SU-DHL-6 (cell line): Measurements from ENCODE around the gene PARS2.

ENCODE experiments used
- H2AFZ ChIP-seq: fragments of 200-600 bp; sonication (generic); 2 replicates; pipeline ENCODE4 v1.6.1; 2014; ENCODE audit warnings: low read depth, mild to moderate bottlenecking, moderate library complexity, mixed read lengths, antibody characterized with exemption, low read length; ENCODE audit not compliant: severe bottlenecking
- H3F3A ChIP-seq: fragments of 200-600 bp; shearing (Covaris generic); 2 replicates; pipeline ENCODE4 v1.6.0; 2016; ENCODE audit warnings: antibody characterized with exemption, mild to moderate bottlenecking; ENCODE audit not compliant: insufficient read depth
- H3K27ac ChIP-seq: fragments of 200-600 bp; sonication (generic); 2 replicates; pipeline ENCODE4 v1.5.1; 2016; ENCODE audit warnings: low read depth, mild to moderate bottlenecking, low read length, moderate library complexity, mixed read lengths
- H3K27me3 ChIP-seq: fragments of 200-600 bp; sonication (generic), shearing (Covaris generic); 2 replicates; pipeline ENCODE4 v1.6.0; 2014; ENCODE audit warnings: mild to moderate bottlenecking, low read length
- H3K36me3 ChIP-seq: fragments of 200-600 bp; sonication (generic); 2 replicates; pipeline ENCODE4 v1.6.1; 2014; ENCODE audit warnings: mild to moderate bottlenecking, low read length, mixed read lengths
- H3K4me2 ChIP-seq: fragments of 300-600, 200-600 bp; shearing (Covaris generic), sonication (generic); 2 replicates; pipeline ENCODE4 v1.6.0; 2014; ENCODE audit warnings: low read length, low read depth, mild to moderate bottlenecking; ENCODE audit not compliant: poor library complexity, severe bottlenecking
- H3K4me3 ChIP-seq: fragments of 200-600 bp; sonication (generic); 2 replicates; pipeline ENCODE4 v1.5.1; 2014; ENCODE audit warnings: antibody characterized with exemption, low read length, mild to moderate bottlenecking, mixed read lengths; ENCODE audit not compliant: insufficient read depth, poor library complexity, severe bottlenecking
- H3K79me2 ChIP-seq: fragments of 200-600 bp; sonication (generic); 2 replicates; pipeline ENCODE4 v1.6.1; 2014; ENCODE audit warnings: mild to moderate bottlenecking, low read length, moderate library complexity; ENCODE audit not compliant: insufficient read depth
- H3K9ac ChIP-seq: fragments of 200-600 bp; sonication (generic); 2 replicates; pipeline ENCODE4 v1.7.0; 2014; ENCODE audit warnings: mild to moderate bottlenecking, low read length
- H3K9me2 ChIP-seq: fragments of 200-600 bp; sonication (generic); replicated peaks from 2 replicates; pipeline ENCODE4 v1.6.1; 2014; ENCODE audit warnings: low read length; ENCODE audit not compliant: insufficient read depth
- H3K9me3 ChIP-seq: fragments of 200-600 bp; sonication (generic); 2 replicates; pipeline ENCODE4 v1.6.1; 2014; ENCODE audit warnings: low read length, mixed read lengths; ENCODE audit not compliant: insufficient read depth
- H4K20me1 ChIP-seq: fragments of 200-600 bp; sonication (generic); 2 replicates; pipeline ENCODE4 v1.6.1; 2014; ENCODE audit warnings: low read depth, mild to moderate bottlenecking, antibody characterized with exemption, low read length, moderate library complexity, mixed read lengths
- EZH2phosphoT487 ChIP-seq: fragments of 200-600 bp; sonication (generic), shearing (Covaris generic); conservative IDR thresholded peaks from 2 replicates; pipeline ENCODE4 v1.6.1; 2018; ENCODE audit warnings: mild to moderate bottlenecking, antibody characterized with exemption, low read length, moderate library complexity, mixed read lengths
- TF ChIP-seq, protein P1 (sequence below): fragments of 200-600 bp; sonication (generic); IDR thresholded peaks from one replicate; pipeline ENCODE4 v1.5.1; 2017; ENCODE audit warnings: antibody characterized with exemption, mild to moderate bottlenecking, low read length, moderate library complexity; ENCODE audit not compliant: insufficient read depth, poor library complexity, severe bottlenecking

Gene PARS2

DNA sequence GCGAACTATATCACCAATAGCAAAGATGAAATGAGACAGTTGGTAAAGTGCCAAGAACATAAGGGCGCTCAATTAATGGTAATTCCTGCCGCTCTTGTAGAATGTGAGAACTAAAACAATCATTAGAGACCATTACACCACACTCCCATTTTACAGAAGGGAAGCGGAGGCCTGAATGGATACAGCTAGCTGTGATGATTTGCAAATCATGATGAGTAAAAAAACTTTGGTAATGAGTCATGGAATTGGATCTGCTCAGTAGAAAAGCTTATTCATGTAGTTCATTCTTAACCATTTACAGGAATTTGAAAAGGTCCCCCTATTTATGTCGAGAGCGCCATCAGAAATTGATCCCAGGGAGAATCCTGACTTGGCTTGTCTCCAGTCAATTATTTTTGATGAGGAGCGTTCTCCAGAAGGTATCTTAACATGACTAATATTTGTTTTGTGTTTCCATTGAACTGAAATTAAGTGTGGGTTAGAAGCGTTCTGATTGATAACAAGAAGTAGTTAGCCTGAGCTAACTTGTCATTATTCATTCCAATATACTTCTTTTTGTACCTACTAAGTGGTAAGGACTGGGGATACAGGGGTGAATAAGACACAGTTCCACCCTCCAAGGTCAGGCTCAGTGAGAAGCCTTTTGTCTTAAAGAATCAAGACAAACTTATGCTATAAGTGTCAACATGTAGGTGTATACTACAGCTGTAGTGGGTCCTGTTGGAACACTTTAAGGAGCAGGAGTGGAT is 47.9 kb downstream of the PARS2 start:
- TF ChIP-seq, protein P1, sequence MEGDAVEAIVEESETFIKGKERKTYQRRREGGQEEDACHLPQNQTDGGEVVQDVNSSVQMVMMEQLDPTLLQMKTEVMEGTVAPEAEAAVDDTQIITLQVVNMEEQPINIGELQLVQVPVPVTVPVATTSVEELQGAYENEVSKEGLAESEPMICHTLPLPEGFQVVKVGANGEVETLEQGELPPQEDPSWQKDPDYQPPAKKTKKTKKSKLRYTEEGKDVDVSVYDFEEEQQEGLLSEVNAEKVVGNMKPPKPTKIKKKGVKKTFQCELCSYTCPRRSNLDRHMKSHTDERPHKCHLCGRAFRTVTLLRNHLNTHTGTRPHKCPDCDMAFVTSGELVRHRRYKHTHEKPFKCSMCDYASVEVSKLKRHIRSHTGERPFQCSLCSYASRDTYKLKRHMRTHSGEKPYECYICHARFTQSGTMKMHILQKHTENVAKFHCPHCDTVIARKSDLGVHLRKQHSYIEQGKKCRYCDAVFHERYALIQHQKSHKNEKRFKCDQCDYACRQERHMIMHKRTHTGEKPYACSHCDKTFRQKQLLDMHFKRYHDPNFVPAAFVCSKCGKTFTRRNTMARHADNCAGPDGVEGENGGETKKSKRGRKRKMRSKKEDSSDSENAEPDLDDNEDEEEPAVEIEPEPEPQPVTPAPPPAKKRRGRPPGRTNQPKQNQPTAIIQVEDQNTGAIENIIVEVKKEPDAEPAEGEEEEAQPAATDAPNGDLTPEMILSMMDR = no peak
- TF ChIP-seq EZH2phosphoT487 = no peak
- H3F3A ChIP-seq = no peaks in the 10 kb centered on the region
- no peaks in the 10 kb centered on the region for H3K27me3 ChIP-seq
- peaks cover 19% of the 10 kb centered on the region for H3K79me2 ChIP-seq
- H3K27ac ChIP-seq = no peak overlapping the region
- H3K4me3 ChIP-seq = peak overlapping the region; percentile 80
- H3K4me2 ChIP-seq = peak overlapping the region; percentile 84
- H3K36me3 ChIP-seq = peaks cover 11% of the 10 kb centered on the region; the same call in 1 of the 2 replicates
- no peaks in the 10 kb centered on the region for H3K9me2 ChIP-seq
- peak overlapping the region; percentile 76 for H3K9ac ChIP-seq
- H3K9me3 ChIP-seq = no peaks in the 10 kb centered on the region
- H4K20me1 ChIP-seq = no peaks in the 10 kb centered on the region
- H2AFZ ChIP-seq = peak overlapping the region; percentile 79

DNA sequence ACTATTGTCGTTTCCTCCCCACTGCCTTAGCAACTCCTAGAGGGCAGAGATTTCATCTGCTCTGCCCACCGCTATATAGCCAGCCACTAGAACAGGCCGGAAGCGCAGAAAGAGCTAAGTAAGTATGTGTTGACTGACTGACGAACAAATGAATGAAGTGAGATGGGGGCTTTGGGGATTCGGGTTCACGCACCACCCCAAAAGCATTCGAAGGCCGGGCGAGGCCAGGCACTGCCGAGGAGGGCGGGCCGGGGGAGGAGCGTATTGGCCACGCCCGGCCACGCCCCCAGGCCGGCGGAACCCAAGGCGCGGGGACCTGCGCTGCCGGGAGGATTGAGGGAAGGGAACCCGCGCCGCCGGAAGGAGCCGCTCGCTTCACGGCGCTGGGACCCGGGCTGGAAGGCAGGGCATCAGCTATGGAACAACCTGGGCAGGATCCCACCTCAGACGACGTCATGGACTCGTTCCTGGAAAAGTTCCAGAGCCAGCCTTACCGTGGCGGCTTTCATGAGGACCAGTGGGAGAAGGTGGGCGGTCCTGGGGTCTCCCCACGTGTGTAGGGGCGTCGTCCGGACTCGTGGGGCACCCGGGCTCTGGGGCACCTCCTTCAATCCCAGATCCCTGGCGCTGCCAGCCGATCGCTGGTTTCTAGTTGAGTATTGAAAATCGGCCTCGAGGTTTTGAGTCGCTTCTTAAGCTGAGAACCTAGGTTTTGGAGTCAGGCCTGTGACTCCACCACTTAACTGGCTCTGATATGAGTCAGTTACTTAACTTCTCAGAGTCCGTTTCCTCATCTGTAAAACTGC is 48.6 kb downstream of the PARS2 start, which contains the start of gene TTC4:
TSS of gene TTC4 (plus strand) at position 369 of the 806 bp plus-strand sequence. CDS start at position 417, 48 bp downstream.
- Histone ChIP-seq H3K27ac (no peak within 1 kb of the TSS), H3F3A (no peaks in the 10 kb centered on the region)
- TF ChIP-seq EZH2phosphoT487 = no peak
- TF ChIP-seq, protein P1 = no peak

DNA sequence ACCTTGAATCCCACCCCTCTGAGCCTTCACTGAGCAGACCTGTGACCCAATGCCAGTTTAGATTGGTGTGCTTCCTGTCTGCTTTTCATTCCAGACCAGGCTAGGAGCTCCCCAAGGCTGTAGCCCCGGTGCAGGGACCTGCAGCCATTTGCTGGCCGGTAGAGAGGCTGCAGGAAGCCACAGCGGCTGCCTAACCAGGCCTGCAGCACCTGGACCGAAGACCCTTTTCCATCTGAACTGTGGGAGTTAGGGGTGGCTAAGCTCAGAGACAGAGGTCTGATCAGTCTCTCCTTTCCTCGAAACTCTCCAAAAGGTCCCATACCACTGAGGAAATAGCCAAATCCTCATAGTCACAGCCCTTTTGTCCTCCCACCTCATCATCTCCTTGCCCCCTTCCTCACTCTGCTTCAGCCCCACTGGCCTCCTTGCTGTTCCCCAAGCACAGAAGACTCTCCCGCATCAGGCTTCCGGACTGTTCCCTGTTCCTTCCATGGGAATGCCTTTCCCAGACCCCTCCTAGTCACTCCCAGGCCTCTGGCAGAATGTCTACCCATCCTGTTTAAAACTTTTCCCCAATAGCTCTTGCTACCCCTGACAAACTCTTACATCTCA is 49.3 kb downstream of the PARS2 start:
- H3K36me3 ChIP-seq = no peaks in the 10 kb centered on the region
- no peaks in the 10 kb centered on the region for H3F3A ChIP-seq
- H3K9me3 ChIP-seq = no peaks in the 10 kb centered on the region
- peak overlapping the region; percentile 68 for H2AFZ ChIP-seq
- H4K20me1 ChIP-seq = no peaks in the 10 kb centered on the region
- H3K27me3 ChIP-seq = no peaks in the 10 kb centered on the region
- TF ChIP-seq, protein P1 = no peak
- no peak for TF ChIP-seq EZH2phosphoT487
- no peak overlapping the region for H3K27ac ChIP-seq
- H3K4me3 ChIP-seq = no peak overlapping the region
- H3K9me2 ChIP-seq = no peaks in the 10 kb centered on the region
- peaks cover 19% of the 10 kb centered on the region for H3K79me2 ChIP-seq
- peak overlapping the region; percentile 76 for H3K9ac ChIP-seq
- H3K4me2 ChIP-seq = peak overlapping the region; percentile 50

More for the DNA sequence above, 48.6 kb downstream of the PARS2 start, which contains the start of gene TTC4:
- Histone ChIP-seq H3K4me3 (peak within 1 kb of the TSS; percentile 80), H3K9ac (peak within 1 kb of the TSS; percentile 76), H3K79me2 (peaks cover 19% of the 10 kb centered on the region), H2AFZ (peak within 1 kb of the TSS; percentile 79), H3K36me3 (0 out of 2 replicates have a peak, but pooled peaks cover 6% of the 10 kb centered on the region), H3K9me3 (no peaks in the 10 kb centered on the region), H3K9me2 (no peaks in the 10 kb centered on the region), H4K20me1 (no peaks in the 10 kb centered on the region), H3K27me3 (no peaks in the 10 kb centered on the region), H3K4me2 (peak within 1 kb of the TSS; percentile 84)
